Loucy (cell line): ENCODE results near the gene LYZ.

Experiments used
- EZH2phosphoT487 ChIP-seq: fragments of 200-600 bp; IDR thresholded peaks from 2 replicates; pipeline ENCODE4 v1.6.1; 2018; ENCODE audit warnings: antibody characterized with exemption, mild to moderate bottlenecking, moderate library complexity, borderline replicate concordance
- TF ChIP-seq, protein P1 (sequence below): fragments of 200-600 bp; sonication (generic); conservative IDR thresholded peaks from 2 replicates; pipeline ENCODE4 v1.5.1; 2014; ENCODE audit warnings: mild to moderate bottlenecking, antibody characterized with exemption, low read length

- TF ChIP-seq, protein P1, sequence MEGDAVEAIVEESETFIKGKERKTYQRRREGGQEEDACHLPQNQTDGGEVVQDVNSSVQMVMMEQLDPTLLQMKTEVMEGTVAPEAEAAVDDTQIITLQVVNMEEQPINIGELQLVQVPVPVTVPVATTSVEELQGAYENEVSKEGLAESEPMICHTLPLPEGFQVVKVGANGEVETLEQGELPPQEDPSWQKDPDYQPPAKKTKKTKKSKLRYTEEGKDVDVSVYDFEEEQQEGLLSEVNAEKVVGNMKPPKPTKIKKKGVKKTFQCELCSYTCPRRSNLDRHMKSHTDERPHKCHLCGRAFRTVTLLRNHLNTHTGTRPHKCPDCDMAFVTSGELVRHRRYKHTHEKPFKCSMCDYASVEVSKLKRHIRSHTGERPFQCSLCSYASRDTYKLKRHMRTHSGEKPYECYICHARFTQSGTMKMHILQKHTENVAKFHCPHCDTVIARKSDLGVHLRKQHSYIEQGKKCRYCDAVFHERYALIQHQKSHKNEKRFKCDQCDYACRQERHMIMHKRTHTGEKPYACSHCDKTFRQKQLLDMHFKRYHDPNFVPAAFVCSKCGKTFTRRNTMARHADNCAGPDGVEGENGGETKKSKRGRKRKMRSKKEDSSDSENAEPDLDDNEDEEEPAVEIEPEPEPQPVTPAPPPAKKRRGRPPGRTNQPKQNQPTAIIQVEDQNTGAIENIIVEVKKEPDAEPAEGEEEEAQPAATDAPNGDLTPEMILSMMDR: no peak
- TF ChIP-seq EZH2phosphoT487: no peak
These were observed 18.3 kb upstream of the LYZ start for GRCh38 chr12:69329669-69330428.
